Middle frontal gyrus (tissue), 1 donor: ENCODE results near the gene FRMD1.

ENCODE experiments used
- DNase-seq: peaks from one replicate; pipeline ENCODE4 v3.0.0-alpha.2; 2015; ENCODE audit warnings: low spot score; ENCODE audit errors: extremely low spot score

FRMD1 gene

GRCh38 chr6:168055696-168056489 lies 23.1 kb downstream of the FRMD1 start:
- no peak for DNase-seq

- no peak for DNase-seq
Measured at GRCh38 chr6:168054765-168055560, 24.0 kb downstream of the FRMD1 start.

GRCh38 chr6:168053957-168054471 lies 25.0 kb downstream of the FRMD1 start:
- DNase-seq, result no peak

- DNase-seq, result no peak
Measured at GRCh38 chr6:168053086-168053956, 25.7 kb downstream of the FRMD1 start.

- no peak for DNase-seq
Measured at GRCh38 chr6:168052291-168052891, 26.6 kb downstream of the FRMD1 start.

GRCh38 chr6:168051648-168052047 lies 27.4 kb downstream of the FRMD1 start:
- no peak for DNase-seq

DNA sequence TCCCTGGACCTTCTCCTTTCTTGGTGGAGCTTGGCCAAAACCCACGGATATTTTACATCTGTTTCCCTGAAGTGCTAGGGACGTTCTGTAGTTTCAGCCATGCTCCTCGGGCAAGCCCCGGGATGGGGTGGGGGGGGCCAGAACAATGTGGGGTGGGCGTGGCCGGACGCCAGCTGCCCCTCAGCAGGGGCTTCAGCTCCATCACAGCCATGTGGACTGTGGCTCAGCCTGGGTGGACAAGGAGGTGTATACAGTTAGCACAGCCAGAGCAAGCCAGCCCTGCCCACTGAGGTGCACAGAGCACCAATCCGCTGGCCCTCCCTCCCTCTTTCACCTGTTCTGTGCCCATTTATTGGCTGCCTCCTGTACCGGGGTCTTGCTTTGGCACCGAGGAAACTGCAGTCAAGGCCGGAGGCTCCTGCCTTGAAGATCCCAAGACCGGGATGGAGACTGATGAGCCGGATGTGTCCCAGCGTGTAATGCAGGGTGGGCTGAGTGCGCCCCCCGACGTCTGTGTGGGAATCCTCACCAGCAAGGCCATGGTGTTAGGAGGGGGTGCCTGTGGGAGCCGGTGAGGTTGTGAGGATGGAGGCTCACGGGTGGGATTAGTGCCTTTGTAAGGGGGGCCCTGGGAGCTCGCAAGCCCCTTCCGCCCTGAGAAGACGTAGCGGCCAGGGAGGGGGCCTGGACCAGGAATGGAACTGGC lies 28.0 kb downstream of the FRMD1 start:
- DNase-seq, result no peak

DNA sequence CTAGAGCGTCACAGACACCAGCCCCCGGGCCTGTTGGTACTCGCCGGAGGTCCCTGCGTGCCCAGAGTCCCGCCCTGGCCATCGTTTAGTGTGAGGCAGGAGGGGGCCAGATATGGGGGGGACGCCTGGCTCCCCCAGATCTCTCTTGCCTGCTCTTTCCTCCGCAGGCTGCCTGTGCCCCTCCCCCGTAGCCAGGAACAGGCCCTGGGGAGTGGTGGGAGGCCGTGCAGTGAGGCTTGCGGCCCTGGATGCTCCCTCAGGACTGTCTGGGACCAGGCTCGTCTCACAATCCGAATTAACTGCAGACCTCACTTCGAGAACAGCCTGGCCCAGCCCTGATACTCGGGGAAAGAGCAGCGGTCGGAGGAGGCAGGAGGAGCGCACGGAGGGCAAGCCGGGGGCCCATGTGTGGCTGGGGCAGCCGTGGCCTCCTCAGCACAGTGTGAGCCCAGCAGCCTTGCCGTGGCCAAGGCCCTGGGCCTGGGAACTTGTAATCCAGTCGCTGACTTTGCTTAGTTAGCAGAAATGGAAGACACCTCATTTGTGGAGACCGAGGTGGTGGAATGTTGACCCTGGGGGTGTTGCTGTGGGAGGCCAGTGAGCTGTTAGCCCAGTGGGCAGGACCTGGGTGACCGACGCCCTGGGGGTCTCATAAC lies 28.7 kb downstream of the FRMD1 start:
- no peak for DNase-seq

DNA sequence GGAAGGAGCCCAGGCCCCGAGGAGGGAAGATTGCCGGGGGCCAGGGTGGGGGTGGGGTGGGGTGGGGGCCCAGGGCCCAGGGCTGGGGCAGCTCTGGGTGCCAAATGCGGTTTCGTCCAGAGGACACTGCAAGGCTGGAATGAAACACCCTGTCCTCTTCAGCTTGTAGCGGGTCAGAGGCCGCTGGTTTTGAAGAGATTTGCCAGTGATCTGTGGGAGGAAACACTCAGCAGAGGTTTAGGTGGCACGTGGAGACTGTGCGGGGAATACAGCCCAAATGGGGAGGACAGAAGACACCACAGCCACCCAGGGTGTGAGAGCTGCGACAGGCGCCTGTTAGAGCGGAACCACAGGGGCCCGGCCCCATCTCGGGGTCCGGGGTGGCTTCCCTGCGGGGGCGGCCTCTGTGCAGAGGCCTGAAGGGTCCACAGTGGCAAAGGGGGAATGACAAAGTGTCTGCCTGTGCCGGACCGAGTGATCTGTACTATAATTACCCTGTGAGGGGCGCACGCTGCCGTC lies 29.2 kb downstream of the FRMD1 start:
- DNase-seq, result no peak

DNA sequence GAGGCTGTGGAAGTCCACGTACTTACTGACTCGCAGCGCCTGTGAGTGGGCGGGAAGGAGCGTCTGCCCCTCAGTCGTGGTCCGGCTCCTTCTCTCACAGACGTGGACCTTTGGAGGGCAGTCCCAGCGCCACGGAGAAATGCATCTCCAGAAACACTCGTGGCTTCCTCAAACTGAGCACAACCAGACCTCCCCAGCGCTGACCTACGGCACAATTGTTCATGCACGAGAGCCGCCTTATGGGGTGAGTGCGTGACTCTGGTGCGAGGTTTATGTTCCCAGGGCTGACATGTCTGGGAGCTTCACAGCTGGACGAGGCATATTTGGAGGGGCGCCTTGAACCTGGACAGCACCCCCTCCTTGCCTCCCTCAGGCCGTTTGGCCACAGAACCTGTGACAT lies 29.7 kb downstream of the FRMD1 start:
- no peak for DNase-seq

GRCh38 chr6:168048724-168049025 lies 30.3 kb downstream of the FRMD1 start:
- DNase-seq, result no peak

- peak; percentile 57 for DNase-seq
Measured at GRCh38 chr6:168047841-168048723, 30.9 kb downstream of the FRMD1 start.

- DNase-seq, result no peak
Measured at GRCh38 chr6:168046696-168047095, 32.3 kb downstream of the FRMD1 start.

DNA sequence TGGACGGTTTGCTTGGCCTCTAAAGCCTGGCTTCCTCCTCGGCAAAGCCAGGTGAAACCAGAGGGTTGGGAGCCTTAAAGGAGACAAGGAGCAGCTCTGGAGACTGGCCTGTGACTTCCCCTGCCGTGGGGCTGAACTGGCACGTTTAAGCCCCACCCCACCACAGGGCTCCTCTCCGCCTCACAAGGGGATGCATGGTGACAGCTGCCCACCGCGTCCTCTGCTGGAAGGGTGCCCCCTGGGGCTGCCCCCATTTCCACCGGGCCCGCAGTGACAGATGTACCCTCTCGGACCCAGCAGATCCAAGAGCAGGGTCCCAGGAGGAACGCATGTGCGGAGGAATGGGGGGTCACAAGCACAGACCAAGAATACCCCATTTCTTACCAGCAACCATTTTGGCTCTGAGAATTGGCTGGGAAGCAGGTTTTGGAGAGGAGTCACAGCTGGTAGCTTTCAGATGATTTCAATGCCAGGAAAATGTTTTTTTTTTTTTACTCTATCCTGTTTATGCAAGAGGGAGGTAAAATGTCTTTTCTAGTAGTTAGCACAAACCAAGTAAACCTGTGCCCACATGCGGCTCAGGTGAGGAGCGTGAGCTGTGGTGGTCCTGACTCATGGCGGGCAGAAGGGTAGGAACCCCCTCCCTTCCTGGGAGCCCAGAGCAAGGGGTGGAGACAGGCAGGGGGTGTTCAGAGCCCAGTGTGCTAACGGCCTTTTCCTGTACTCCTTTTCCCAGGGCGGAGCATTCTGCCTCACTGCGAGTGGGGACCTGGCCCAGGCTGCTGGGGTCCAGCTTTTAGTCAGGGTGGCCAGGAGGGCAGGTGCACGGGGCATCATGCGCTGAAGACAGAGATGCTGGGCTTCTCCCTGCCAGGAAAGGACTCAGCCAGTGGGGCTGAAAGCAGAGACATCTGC lies 33.0 kb downstream of the FRMD1 start:
- DNase-seq, result no peak

DNA sequence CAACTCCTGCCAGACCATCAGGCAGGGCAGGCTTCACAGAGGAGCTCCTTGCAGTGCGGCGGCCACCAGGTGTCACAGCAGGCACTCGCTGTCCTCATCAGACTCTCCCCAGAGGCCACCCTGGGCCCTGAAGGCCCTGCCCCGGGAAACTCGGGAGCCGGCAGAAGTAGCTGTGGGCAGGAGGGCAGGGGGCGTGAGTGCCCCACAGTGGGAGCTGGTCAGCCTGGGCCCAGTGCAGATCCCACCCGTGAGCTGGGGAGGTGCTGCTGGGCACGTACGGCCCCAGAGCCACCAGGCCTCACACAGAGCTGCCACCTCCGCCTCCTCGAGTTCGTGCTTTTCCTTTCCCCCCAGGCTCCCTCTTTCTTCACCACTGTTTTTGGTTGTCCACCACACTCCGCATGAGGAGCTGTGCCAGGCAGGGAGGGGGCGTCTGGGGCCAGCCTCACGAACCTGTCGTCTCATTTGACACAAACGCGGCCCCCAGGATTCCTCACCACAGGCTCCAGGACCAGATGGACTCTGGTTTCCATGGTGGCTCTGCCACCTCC lies 33.8 kb downstream of the FRMD1 start:
- no peak for DNase-seq

- no peak for DNase-seq
Measured at GRCh38 chr6:168044521-168045130, 34.4 kb downstream of the FRMD1 start.

- DNase-seq, result no peak
Measured at GRCh38 chr6:168043848-168044415, 35.1 kb downstream of the FRMD1 start.
